Neutrophil (primary cell): ENCODE measurements around the gene SLC22A14.

Source experiments
- H3K27ac ChIP-seq: fragments of 200-600 bp; sonication (generic); 2 replicates; pipeline ENCODE4 v1.5.1; 2016; ENCODE audit warnings: mild to moderate bottlenecking, moderate library complexity
- H3K27me3 ChIP-seq: fragments of 200-600 bp; sonication (generic); 2 replicates; pipeline ENCODE4 v1.6.0; 2016; ENCODE audit warnings: mild to moderate bottlenecking
- H3K36me3 ChIP-seq: fragments of 200-600 bp; sonication (generic); 2 replicates; pipeline ENCODE4 v1.5.1; 2017
- H3K4me1 ChIP-seq, 2 experiments: fragments of 200-600 bp in 1 of 2; sonication (generic) in 1 of 2; 1 replicate in 1 of 2; 2 replicates in 1 of 2; pipeline versions ENCODE4 v1.5.1 to v1.6.1; 2013 to 2016; ENCODE audit warnings: low read depth in 1 of 2, low read length in 1 of 2, mild to moderate bottlenecking in 1 of 2, moderate library complexity in 1 of 2; ENCODE audit not compliant: control insufficient read depth in 1 of 2, insufficient read depth in 1 of 2
- H3K4me3 ChIP-seq, 2 experiments: fragments of 200-600 bp in 1 of 2; sonication (generic) in 1 of 2; 1 replicate in 1 of 2; 2 replicates in 1 of 2; pipeline ENCODE4 v1.5.1; 2013 to 2016; ENCODE audit warnings: low read depth in 1 of 2, low read length in 1 of 2, mild to moderate bottlenecking in 1 of 2, moderate library complexity in 1 of 2
- H3K9me3 ChIP-seq: fragments of 200-600 bp; sonication (generic); 2 replicates; pipeline ENCODE4 v1.5.1; 2016
- CTCF ChIP-seq: fragments of 200-600 bp; sonication (generic); IDR thresholded peaks from 2 replicates; pipeline ENCODE4 v1.5.1; 2016; ENCODE audit warnings: antibody characterized with exemption

SLC22A14 gene

GRCh38 chr3:38265604-38266307 lies 16.3 kb upstream of the SLC22A14 start, which contains the start of gene SLC22A13:
Gene SLC22A13, plus strand, starts transcription at chr3:38265812. Its CDS starts 49 bp downstream, at chr3:38265861.
- Histone ChIP-seq H3K27me3 (no peaks in the 10 kb centered on the region), H3K27ac (peak within 1 kb of the TSS; percentile 84), H3K4me1 (peaks cover 28% of the 10 kb centered on the region in 2 experiments), H3K4me3 (no peak within 1 kb of the TSS), H3K36me3 (no peaks in the 10 kb centered on the region), H3K9me3 (no peaks in the 10 kb centered on the region)
- no peak for TF ChIP-seq CTCF

GRCh38 chr3:38266810-38267209 lies 15.3 kb upstream of the SLC22A14 start:
- no peaks in the 10 kb centered on the region for H3K27me3 ChIP-seq
- no peak for TF ChIP-seq CTCF
- H3K4me1 ChIP-seq = peaks cover 28% of the 10 kb centered on the region in 2 experiments
- H3K9me3 ChIP-seq = no peaks in the 10 kb centered on the region
- no peak overlapping the region for H3K4me3 ChIP-seq
- H3K36me3 ChIP-seq = no peaks in the 10 kb centered on the region
- peak overlapping the region; percentile 84 for H3K27ac ChIP-seq

- H3K4me3 ChIP-seq = peak overlapping the region in 1 of 2 experiments; percentile 43
- H3K27me3 ChIP-seq = no peaks in the 10 kb centered on the region
- peaks cover 28% of the 10 kb centered on the region in 2 experiments for H3K4me1 ChIP-seq
- no peaks in the 10 kb centered on the region for H3K36me3 ChIP-seq
- TF ChIP-seq CTCF = no peak
- peak overlapping the region; percentile 84 for H3K27ac ChIP-seq
- no peaks in the 10 kb centered on the region for H3K9me3 ChIP-seq
Measured at GRCh38 chr3:38267662-38268061, 14.4 kb upstream of the SLC22A14 start.

GRCh38 chr3:38268087-38268486 lies 14.0 kb upstream of the SLC22A14 start:
- Histone ChIP-seq H3K4me3 (peak overlapping the region; percentile 43), H3K4me1 (peaks cover 28% of the 10 kb centered on the region in 2 experiments), H3K27ac (peak overlapping the region; percentile 84), H3K27me3 (no peaks in the 10 kb centered on the region), H3K9me3 (no peaks in the 10 kb centered on the region), H3K36me3 (no peaks in the 10 kb centered on the region)
- TF ChIP-seq CTCF = no peak

GRCh38 chr3:38268522-38268921 lies 13.6 kb upstream of the SLC22A14 start:
- H3K36me3 ChIP-seq = no peaks in the 10 kb centered on the region
- peaks cover 28% of the 10 kb centered on the region in 2 experiments for H3K4me1 ChIP-seq
- TF ChIP-seq CTCF = no peak
- H3K4me3 ChIP-seq = peak overlapping the region; percentile 43
- peak overlapping the region; percentile 84 for H3K27ac ChIP-seq
- no peaks in the 10 kb centered on the region for H3K9me3 ChIP-seq
- no peaks in the 10 kb centered on the region for H3K27me3 ChIP-seq
